Measurements from ENCODE around the gene GALNT13.

GALNT13 gene

DNA sequence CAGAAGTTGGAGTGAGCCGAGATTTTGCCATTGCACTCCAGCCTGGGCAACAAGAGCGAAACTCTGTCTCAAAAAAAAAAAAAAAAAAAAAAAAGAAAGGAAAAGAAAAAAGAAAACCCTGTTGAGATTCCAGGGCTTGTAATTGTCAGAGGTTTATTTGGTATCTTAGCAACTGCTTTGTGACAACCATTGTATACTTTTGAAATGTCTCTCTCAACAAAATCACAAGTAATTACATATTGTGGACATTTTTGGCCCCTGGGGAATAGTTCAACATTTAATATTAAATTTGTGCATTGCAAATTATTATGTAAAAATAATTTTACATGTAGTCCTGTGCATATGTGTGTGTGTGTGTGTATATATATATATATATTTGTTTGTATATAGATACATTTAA, 270.8 kb downstream of the GALNT13 start:
- DNase-seq (ENCODE audit: low read depth), result no peak
- no peak overlapping the region for H3K4me3 ChIP-seq (ENCODE audit: low read length)
- TF ChIP-seq, protein P1, sequence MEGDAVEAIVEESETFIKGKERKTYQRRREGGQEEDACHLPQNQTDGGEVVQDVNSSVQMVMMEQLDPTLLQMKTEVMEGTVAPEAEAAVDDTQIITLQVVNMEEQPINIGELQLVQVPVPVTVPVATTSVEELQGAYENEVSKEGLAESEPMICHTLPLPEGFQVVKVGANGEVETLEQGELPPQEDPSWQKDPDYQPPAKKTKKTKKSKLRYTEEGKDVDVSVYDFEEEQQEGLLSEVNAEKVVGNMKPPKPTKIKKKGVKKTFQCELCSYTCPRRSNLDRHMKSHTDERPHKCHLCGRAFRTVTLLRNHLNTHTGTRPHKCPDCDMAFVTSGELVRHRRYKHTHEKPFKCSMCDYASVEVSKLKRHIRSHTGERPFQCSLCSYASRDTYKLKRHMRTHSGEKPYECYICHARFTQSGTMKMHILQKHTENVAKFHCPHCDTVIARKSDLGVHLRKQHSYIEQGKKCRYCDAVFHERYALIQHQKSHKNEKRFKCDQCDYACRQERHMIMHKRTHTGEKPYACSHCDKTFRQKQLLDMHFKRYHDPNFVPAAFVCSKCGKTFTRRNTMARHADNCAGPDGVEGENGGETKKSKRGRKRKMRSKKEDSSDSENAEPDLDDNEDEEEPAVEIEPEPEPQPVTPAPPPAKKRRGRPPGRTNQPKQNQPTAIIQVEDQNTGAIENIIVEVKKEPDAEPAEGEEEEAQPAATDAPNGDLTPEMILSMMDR (conservative IDR thresholded peaks at IDR 0.05; ENCODE audit: low read depth, low read length), result no peak

DNA sequence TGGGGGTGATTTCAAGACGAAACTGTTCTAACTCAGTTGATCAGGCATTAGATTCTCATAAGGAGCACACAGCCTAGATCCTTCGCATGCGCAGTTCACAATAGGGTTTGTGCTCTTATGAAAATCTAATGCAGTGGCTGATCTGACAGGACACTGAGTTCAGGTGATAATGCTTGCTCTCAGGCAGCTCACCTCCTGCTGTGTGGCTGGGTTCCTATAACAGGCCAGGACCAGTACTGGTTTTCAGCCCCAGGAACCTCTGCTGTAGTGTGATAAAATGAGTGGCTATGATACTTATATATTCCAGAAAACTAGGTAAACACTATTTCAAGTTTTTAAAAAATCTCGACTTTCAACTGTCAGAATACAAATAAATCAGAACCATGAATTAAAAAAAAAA, 271.4 kb downstream of the GALNT13 start:
- DNase-seq (ENCODE audit: low read depth), result no peak
- no peak overlapping the region for H3K4me3 ChIP-seq (ENCODE audit: low read length)
- TF ChIP-seq, protein P1 (conservative IDR thresholded peaks at IDR 0.05; ENCODE audit: low read depth, low read length), result no peak

DNA sequence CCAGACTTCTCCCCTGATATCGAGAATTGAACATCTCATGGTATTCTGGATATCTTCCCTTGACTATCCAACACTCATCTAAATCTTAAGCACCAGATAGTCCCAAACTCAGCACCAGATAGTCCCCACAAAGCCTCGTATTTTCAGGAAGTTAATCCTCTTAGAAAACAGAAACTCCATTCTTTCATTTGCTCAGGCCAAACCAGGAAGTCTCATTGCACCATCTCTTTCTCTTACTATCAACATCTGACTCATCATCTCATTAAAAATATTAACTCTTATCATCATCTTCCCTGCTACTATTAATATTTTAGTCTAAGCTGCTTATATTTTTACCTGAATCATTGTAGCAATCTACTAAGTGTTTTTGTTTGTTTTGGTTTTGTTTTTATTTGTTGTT, 286.4 kb downstream of the GALNT13 start:
- TF ChIP-seq, protein P1 (conservative IDR thresholded peaks at IDR 0.05; ENCODE audit: low read depth, low read length), result no peak
- no peak overlapping the region for H3K4me3 ChIP-seq (ENCODE audit: low read length)
- peak; percentile 10 for DNase-seq (ENCODE audit: low read depth)

DNA sequence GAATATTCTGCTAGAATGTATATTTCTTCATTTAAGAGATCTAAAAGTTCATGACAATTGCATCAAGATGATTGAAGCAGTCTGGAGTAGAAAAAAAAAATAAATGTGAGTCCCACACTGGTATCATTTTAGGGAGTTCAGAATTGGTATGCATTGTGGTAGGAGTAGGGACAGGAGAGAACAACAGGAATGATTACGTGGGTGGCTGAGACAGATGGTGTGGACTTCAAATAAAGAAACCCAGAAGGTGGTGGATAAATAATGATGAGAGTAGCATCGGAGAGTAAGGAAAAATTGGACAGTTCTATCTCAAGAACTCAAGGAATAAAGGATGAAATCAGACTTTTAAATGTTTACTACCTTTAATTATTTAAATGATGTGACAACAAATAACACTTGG, 289.6 kb downstream of the GALNT13 start:
- TF ChIP-seq, protein P1 (conservative IDR thresholded peaks at IDR 0.05; ENCODE audit: low read depth, low read length), result no peak
- DNase-seq (ENCODE audit: low read depth), result no peak
- H3K4me3 ChIP-seq (ENCODE audit: low read length), result no peak overlapping the region

DNA sequence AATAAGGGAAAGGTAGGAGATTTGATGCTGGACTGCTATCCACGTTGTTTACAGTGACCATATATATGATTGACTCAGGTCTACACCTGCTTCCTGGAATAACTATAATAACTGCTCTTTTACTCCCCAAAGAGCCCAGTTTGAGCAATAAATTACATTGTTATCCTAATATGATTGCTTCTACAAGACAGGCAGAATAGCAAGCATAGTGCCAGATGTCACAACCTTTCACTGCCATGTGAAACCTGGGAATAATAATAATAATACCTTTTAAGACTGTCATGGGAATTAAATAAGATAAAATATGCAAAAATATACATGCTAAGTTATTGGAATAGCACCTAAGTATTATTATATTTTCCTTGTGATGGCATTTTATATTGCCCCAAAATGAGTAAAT, 298.7 kb downstream of the GALNT13 start:
- DNase-seq (ENCODE audit: low read depth), result no peak
- TF ChIP-seq, protein P1 (conservative IDR thresholded peaks at IDR 0.05; ENCODE audit: low read depth, low read length), result no peak
- H3K4me3 ChIP-seq (ENCODE audit: low read length), result no peak overlapping the region

DNA sequence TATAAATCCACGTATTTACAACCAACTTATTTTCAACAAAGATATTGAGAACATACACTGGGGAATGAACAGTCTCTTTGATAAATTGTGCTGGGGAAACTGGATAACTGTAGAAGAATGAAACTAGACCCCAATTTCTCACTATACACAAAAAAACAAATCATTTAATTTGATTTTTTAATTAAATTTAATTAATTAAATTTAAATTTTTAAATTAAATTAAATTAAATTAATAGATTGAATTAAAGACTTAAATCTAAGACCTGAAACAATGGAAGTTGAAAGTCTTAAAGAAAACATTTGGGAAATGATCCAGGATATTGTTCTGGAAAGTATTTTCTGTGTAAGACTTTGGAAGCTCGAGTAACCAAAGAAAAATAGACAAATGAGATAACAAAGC, 301.4 kb downstream of the GALNT13 start:
- DNase-seq (ENCODE audit: low read depth), result no peak
- H3K4me3 ChIP-seq (ENCODE audit: low read length), result no peak overlapping the region
- TF ChIP-seq, protein P1 (conservative IDR thresholded peaks at IDR 0.05; ENCODE audit: low read depth, low read length), result no peak

DNA sequence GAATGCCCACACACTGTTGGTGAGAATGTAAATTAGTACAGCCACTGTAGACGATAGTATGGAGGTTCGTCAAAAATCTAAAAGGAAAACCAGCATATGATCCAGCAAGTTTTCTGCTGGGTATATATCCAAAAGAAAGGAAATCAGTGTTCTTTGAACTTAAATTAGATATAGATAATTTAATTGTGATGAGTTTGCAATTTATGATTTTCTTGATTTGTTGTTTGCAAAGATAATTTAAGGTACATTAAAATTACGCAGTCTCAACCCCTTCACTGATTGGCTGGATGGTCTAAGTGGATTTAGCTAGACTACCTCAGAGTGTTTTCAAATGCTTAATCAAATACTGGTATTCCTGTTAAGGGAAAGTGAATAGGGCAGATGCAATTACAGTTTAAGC, 302.2 kb downstream of the GALNT13 start:
- no peak overlapping the region for H3K4me3 ChIP-seq (ENCODE audit: low read length)
- no peak for DNase-seq (ENCODE audit: low read depth)
- TF ChIP-seq, protein P1 (conservative IDR thresholded peaks at IDR 0.05; ENCODE audit: low read depth, low read length), result no peak
